Tibial nerve (tissue), 3 donors: Measurements from ENCODE around the gene PARD3B.

Source experiments
- POLR2A ChIP-seq, 2 donors: fragments of 450-650 bp; IDR thresholded peaks; one replicate each; pipeline ENCODE4 v1.6.1; 2017; ENCODE audit warnings: antibody characterized with exemption in 2 of 2, mild to moderate bottlenecking in 2 of 2, moderate library complexity in 2 of 2
- TF ChIP-seq, protein P1 (sequence below), 5 experiments: fragments of 200-600 bp in 3 of 5; fragments of 450-650 bp in 2 of 5; sonication (generic) in 3 of 5; IDR thresholded peaks; one replicate each; pipeline ENCODE4 v1.5.1; 2016 to 2019; ENCODE audit warnings: antibody characterized with exemption in 5 of 5, mild to moderate bottlenecking in 3 of 5, moderate library complexity in 2 of 5

DNA sequence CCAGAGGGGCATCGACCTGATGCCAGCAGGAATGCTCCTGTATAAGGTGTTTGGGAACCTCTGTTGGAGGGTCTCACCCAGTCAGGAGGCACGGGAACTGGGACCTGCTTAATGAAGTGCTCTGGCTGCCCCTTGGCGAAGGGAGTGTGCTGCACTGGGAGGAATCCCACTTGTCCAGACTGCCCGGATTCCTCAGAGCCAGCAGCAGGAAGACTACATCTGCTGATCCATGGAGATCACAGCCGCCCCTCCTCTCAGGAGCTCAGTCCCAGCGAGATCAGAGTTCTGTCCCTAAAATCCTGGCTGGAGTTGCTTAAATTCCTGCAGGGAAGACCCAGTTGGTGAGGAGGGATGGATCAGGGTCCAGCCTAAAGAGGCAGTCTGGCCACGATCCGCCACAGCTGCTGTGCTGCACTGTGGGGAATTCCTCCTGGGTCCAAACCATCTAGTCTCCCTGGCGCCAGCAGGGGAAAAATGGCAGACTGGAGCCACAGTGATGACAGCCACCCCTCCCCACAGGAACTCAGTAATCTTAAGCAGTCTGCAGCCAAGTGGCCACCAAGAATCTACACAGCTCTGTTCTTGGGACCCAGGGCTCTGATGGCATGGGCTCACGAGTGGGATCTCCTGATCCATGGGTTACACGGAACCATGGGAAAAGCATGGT, 1060.5 kb downstream of the PARD3B start:
- TF ChIP-seq, protein P1, sequence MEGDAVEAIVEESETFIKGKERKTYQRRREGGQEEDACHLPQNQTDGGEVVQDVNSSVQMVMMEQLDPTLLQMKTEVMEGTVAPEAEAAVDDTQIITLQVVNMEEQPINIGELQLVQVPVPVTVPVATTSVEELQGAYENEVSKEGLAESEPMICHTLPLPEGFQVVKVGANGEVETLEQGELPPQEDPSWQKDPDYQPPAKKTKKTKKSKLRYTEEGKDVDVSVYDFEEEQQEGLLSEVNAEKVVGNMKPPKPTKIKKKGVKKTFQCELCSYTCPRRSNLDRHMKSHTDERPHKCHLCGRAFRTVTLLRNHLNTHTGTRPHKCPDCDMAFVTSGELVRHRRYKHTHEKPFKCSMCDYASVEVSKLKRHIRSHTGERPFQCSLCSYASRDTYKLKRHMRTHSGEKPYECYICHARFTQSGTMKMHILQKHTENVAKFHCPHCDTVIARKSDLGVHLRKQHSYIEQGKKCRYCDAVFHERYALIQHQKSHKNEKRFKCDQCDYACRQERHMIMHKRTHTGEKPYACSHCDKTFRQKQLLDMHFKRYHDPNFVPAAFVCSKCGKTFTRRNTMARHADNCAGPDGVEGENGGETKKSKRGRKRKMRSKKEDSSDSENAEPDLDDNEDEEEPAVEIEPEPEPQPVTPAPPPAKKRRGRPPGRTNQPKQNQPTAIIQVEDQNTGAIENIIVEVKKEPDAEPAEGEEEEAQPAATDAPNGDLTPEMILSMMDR (IDR thresholded peaks at IDR 0.05): no peak
- no peak for TF ChIP-seq POLR2A (IDR thresholded peaks at IDR 0.05)
